ENCODE results near the gene MSL2. TPM values are rescaled to one million over a fixed set of nuclear protein-coding genes. Genes with fewer than 3 reads are reported as not detected.
"Not testable (repeated sequence)": the region's sequence is repeated elsewhere in the genome, so short reads cannot be mapped to it uniquely, and the experiment has no call there.

The MSL2 gene
- total RNA-seq, 1 experiment from 2014 or later, result 28.5 TPM

GRCh38 chr3:136135039-136135802 lies 60.9 kb downstream of the MSL2 start:
- no peak for DNase-seq
- H3K27me3 Mint-ChIP-seq (ENCODE audit: insufficient read depth, unreplicated experiment), result no peaks in the 10 kb centered on the region
- H3K36me3 Mint-ChIP-seq (ENCODE audit: insufficient read depth, unreplicated experiment), result no peaks in the 10 kb centered on the region
- ChIA-PET CTCF (no interaction called here), POLR2A (no interaction called here)
- peak overlapping the region; percentile 49 for H3K27ac Mint-ChIP-seq (ENCODE audit: unreplicated experiment)
- H3K4me3 Mint-ChIP-seq (ENCODE audit: unreplicated experiment), result no peak overlapping the region
- no TSS peak for BruUV-seq (replicated peaks)
- TF ChIP-seq CTCF (IDR thresholded peaks at IDR 0.05; ENCODE audit: insufficient read depth in 1 of 2, low read depth in 1 of 2, low read length in 1 of 2, severe bottlenecking in 1 of 2, unreplicated experiment in 1 of 2), result no peak
- H3K4me1 Mint-ChIP-seq (ENCODE audit: low read depth, unreplicated experiment), result peaks cover 10% of the 10 kb centered on the region
- Histone ChIP-seq H3K9me3 (no peaks in the 10 kb centered on the region), H3K36me3 (ENCODE audit: control insufficient read depth, insufficient read depth, low read length) (no peaks in the 10 kb centered on the region), H3K4me1 (peaks cover 7% of the 10 kb centered on the region), H3K27me3 (replicated peaks; ENCODE audit: control insufficient read depth, insufficient read depth, low read length) (no peaks in the 10 kb centered on the region), H3K4me3 (ENCODE audit: low read depth, low read length) (no peak overlapping the region)
- intact Hi-C loops (cut with micrococcal nuclease; ENCODE audit: unreplicated experiment), result no loop called here
- no peaks in the 10 kb centered on the region for H3K9me3 Mint-ChIP-seq (ENCODE audit: unreplicated experiment)

- H3K27me3 ChIP-seq (replicated peaks; ENCODE audit: control insufficient read depth, insufficient read depth, low read length), result no peaks in the 10 kb centered on the region
- H3K9me3 Mint-ChIP-seq (ENCODE audit: unreplicated experiment), result peaks cover 2% of the 10 kb centered on the region
- H3K27ac Mint-ChIP-seq (ENCODE audit: unreplicated experiment), result no peak overlapping the region
- no peaks in the 10 kb centered on the region for H3K36me3 Mint-ChIP-seq (ENCODE audit: insufficient read depth, unreplicated experiment)
- H3K4me3 Mint-ChIP-seq (ENCODE audit: unreplicated experiment), result no peak overlapping the region
- ChIA-PET CTCF (no interaction called here), POLR2A (no interaction called here)
- no TSS peak for BruUV-seq (replicated peaks)
- TF ChIP-seq CTCF (IDR thresholded peaks at IDR 0.05; ENCODE audit: insufficient read depth in 1 of 2, low read depth in 1 of 2, low read length in 1 of 2, severe bottlenecking in 1 of 2, unreplicated experiment in 1 of 2), result no peak
- DNase-seq, result no peak
- H3K9me3 ChIP-seq, result no peaks in the 10 kb centered on the region
- peaks cover 10% of the 10 kb centered on the region for H3K4me1 Mint-ChIP-seq (ENCODE audit: low read depth, unreplicated experiment)
- peaks cover 7% of the 10 kb centered on the region for H3K4me1 ChIP-seq
- no peaks in the 10 kb centered on the region for H3K36me3 ChIP-seq (ENCODE audit: control insufficient read depth, insufficient read depth, low read length)
- intact Hi-C loops (cut with micrococcal nuclease; ENCODE audit: unreplicated experiment), result no loop called here
- H3K4me3 ChIP-seq (ENCODE audit: low read depth, low read length), result no peak overlapping the region
- no peaks in the 10 kb centered on the region for H3K27me3 Mint-ChIP-seq (ENCODE audit: insufficient read depth, unreplicated experiment)
These were observed 62.0 kb downstream of the MSL2 start for GRCh38 chr3:136134091-136134490.

- H3K36me3 ChIP-seq (ENCODE audit: control insufficient read depth, insufficient read depth, low read length); H3K36me3 Mint-ChIP-seq (ENCODE audit: insufficient read depth, unreplicated experiment); H3K27me3 ChIP-seq (replicated peaks; ENCODE audit: control insufficient read depth, insufficient read depth, low read length); H3K27me3 Mint-ChIP-seq (ENCODE audit: insufficient read depth, unreplicated experiment); H3K4me1 Mint-ChIP-seq (ENCODE audit: low read depth, unreplicated experiment); DNase-seq; H3K4me1 ChIP-seq; H3K4me3 Mint-ChIP-seq (ENCODE audit: unreplicated experiment); BruUV-seq (replicated peaks); H3K9me3 ChIP-seq; intact Hi-C loops (cut with micrococcal nuclease; ENCODE audit: unreplicated experiment); CTCF ChIA-PET; H3K4me3 ChIP-seq (ENCODE audit: low read depth, low read length); H3K27ac Mint-ChIP-seq (ENCODE audit: unreplicated experiment); POLR2A ChIA-PET: not testable (repeated sequence)
- peaks cover 26% of the 10 kb centered on the region for H3K9me3 Mint-ChIP-seq (ENCODE audit: unreplicated experiment)
These were observed 64.5 kb downstream of the MSL2 start for GRCh38 chr3:136131647-136132046.

Data from Caco-2 (cell line).